HG02970 (cell line): Measurements from ENCODE around the gene FEM1A.
"Not testable (repeated sequence)": the region's sequence is repeated elsewhere in the genome, so short reads cannot be mapped to it uniquely, and the experiment has no call there.

Experiments used
- ATAC-seq: cut with Tn5 transposase; IDR thresholded peaks from one replicate; pipeline ENCODE4 v1.9.1; 2021; ENCODE audit warnings: mild to moderate bottlenecking, moderate library complexity, moderate number of reproducible peaks; ENCODE audit not compliant: unreplicated experiment, low FRiP score

The FEM1A gene

GRCh38 chr19:4773047-4773640 lies 18.4 kb upstream of the FEM1A start:
- no peak for ATAC-seq

- ATAC-seq: no peak
Measured at GRCh38 chr19:4774136-4774535, 17.4 kb upstream of the FEM1A start.

- ATAC-seq: no peak
Measured at GRCh38 chr19:4775627-4776152, 15.8 kb upstream of the FEM1A start.

GRCh38 chr19:4776436-4777211 lies 14.9 kb upstream of the FEM1A start:
- ATAC-seq: no peak

- ATAC-seq: not testable (repeated sequence)
Measured at GRCh38 chr19:4778124-4778523, 13.4 kb upstream of the FEM1A start.

GRCh38 chr19:4780860-4781259 lies 10.7 kb upstream of the FEM1A start:
- ATAC-seq: no peak

- no peak for ATAC-seq
Measured at GRCh38 chr19:4781801-4782200, 9.7 kb upstream of the FEM1A start.

GRCh38 chr19:4786412-4787016 lies 5.0 kb upstream of the FEM1A start:
- not testable (repeated sequence) for ATAC-seq

- ATAC-seq: not testable (repeated sequence)
Measured at GRCh38 chr19:4792019-4792865, 708 bp downstream of the FEM1A start.

- not testable (repeated sequence) for ATAC-seq
Measured at GRCh38 chr19:4792866-4793195, 1.3 kb downstream of the FEM1A start.

GRCh38 chr19:4793278-4793677 lies 1.7 kb downstream of the FEM1A start:
- ATAC-seq: not testable (repeated sequence)

GRCh38 chr19:4794971-4795370 lies 3.4 kb downstream of the FEM1A start:
- no peak for ATAC-seq

- ATAC-seq: no peak
Measured at GRCh38 chr19:4795400-4795799, 3.9 kb downstream of the FEM1A start.

- no peak for ATAC-seq
Measured at GRCh38 chr19:4800591-4801081, 9.1 kb downstream of the FEM1A start.

- no peak for ATAC-seq
Measured at GRCh38 chr19:4801085-4801619, 9.6 kb downstream of the FEM1A start.

- ATAC-seq: no peak
Measured at GRCh38 chr19:4802711-4803110, 11.2 kb downstream of the FEM1A start.

- ATAC-seq: no peak
Measured at GRCh38 chr19:4803736-4804695, 12.5 kb downstream of the FEM1A start.

GRCh38 chr19:4805140-4805539 lies 13.6 kb downstream of the FEM1A start:
- not testable (repeated sequence) for ATAC-seq

- no peak for ATAC-seq
Measured at GRCh38 chr19:4806384-4806783, 14.8 kb downstream of the FEM1A start.
